SHP77 (cell line): Measurements from ENCODE around the gene SEC63.

Experiments used
- DNase-seq, 2 experiments: peaks; one replicate each; lab custom pipeline; 2025; lab: John Stamatoyannopoulos, UW

SEC63 gene

DNA sequence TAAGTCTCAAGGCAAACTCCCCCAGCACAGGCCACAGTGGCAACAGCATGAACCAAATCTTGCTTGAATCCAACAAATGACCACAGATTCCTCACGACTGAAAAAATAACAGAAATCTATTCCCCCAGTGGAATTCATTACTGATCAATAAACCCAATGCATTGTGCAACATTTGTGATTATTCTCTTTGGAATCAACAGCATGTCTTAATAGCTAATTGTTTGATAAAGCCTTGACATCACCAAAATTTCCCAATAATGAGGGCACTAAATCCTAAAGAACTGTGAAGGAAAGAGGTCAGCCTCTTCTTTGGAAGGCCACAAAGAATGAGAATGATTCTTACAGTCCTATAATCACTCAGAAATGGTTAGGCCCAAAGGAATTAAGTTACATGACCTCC, 139.7 kb downstream of the SEC63 start:
- no peak for DNase-seq

- DNase-seq: no peak
These were observed 140.2 kb downstream of the SEC63 start for GRCh38 chr6:107817784-107818183.
